Gastroesophageal sphincter (tissue), 4 donors: ENCODE measurements around the gene SLC4A4. TPM values are rescaled to one million over a fixed set of nuclear protein-coding genes. Genes with fewer than 3 reads are reported as not detected.

Experiments used
- ATAC-seq: fragments of 150-250 bp; one replicate; pipeline ENCODE4 v1.9.1; 2016; ENCODE audit warnings: mild to moderate bottlenecking, moderate library complexity
- H3K27ac ChIP-seq, 4 donors: fragments of 200-600 bp; sonication (generic) in 3 of 4; 1 replicate in 3 of 4; 2 replicates in 1 of 4; pipeline ENCODE4 v1.5.1; 2016 to 2019
- H3K27me3 ChIP-seq: fragments of 200-600 bp; sonication (generic); one replicate; pipeline ENCODE4 v1.5.1; 2019
- H3K36me3 ChIP-seq, 2 donors: fragments of 200-600 bp; sonication (generic); one replicate each; pipeline ENCODE4 v1.5.1; 2019; ENCODE audit warnings: control low read depth in 1 of 2
- H3K4me1 ChIP-seq, 3 donors: fragments of 200-600 bp; sonication (generic); 1 replicate in 2 of 3; 2 replicates in 1 of 3; pipeline ENCODE4 v1.5.1; 2016 to 2019; ENCODE audit warnings: control low read depth in 2 of 3
- H3K4me3 ChIP-seq, 2 donors: fragments of 200-600 bp; sonication (generic); one replicate each; pipeline ENCODE4 v1.5.1; 2019; ENCODE audit warnings: mild to moderate bottlenecking in 1 of 2, moderate library complexity in 1 of 2
- H3K9me3 ChIP-seq, 3 donors: fragments of 200-600 bp; sonication (generic); one replicate each; pipeline ENCODE4 v1.5.1; 2017 to 2019; ENCODE audit warnings: control low read depth in 2 of 3
- EP300 ChIP-seq: sonication (generic); formaldehyde crosslinking; IDR thresholded peaks from one replicate; pipeline ENCODE4 v1.6.1; 2017; ENCODE audit warnings: antibody characterized with exemption, mild to moderate bottlenecking
- POLR2A ChIP-seq, 2 donors: fragments of 450-650 bp; IDR thresholded peaks; one replicate each; pipeline ENCODE4 v1.6.1; 2017; ENCODE audit warnings: antibody characterized with exemption in 2 of 2, mild to moderate bottlenecking in 2 of 2, moderate library complexity in 1 of 2
- POLR2AphosphoS5 ChIP-seq: sonication (generic); formaldehyde crosslinking; IDR thresholded peaks from one replicate; pipeline ENCODE4 v1.6.1; 2017; ENCODE audit warnings: antibody characterized with exemption
- WGBS, 2 donors: methylation state at CpG; one replicate each; pipeline ENCODE4 v1.1.5; 2018; ENCODE audit warnings: low coverage in 1 of 2; 5-methylcytosine and 5-hydroxymethylcytosine counted together
- total RNA-seq, 4 donors: library from RNA; depleted of rRNA; stranded (reverse); fragments of >200 nt; gene quantifications; one replicate each; pipeline ENCODE4 v1.1.0, GENCODE V29; 2016
- TF ChIP-seq, protein P1 (sequence below), 4 experiments: fragments of 200-600 bp in 2 of 4; fragments of 450-650 bp in 2 of 4; sonication (generic) in 1 of 4; IDR thresholded peaks; one replicate each; pipeline ENCODE4 v1.5.1; 2017 to 2019; ENCODE audit warnings: antibody characterized with exemption in 4 of 4, mild to moderate bottlenecking in 2 of 4, moderate library complexity in 2 of 4

SLC4A4 gene
- total RNA-seq, 4 donors from 2014 or later: 3.2 to 5.5 (median 4.4) TPM

DNA sequence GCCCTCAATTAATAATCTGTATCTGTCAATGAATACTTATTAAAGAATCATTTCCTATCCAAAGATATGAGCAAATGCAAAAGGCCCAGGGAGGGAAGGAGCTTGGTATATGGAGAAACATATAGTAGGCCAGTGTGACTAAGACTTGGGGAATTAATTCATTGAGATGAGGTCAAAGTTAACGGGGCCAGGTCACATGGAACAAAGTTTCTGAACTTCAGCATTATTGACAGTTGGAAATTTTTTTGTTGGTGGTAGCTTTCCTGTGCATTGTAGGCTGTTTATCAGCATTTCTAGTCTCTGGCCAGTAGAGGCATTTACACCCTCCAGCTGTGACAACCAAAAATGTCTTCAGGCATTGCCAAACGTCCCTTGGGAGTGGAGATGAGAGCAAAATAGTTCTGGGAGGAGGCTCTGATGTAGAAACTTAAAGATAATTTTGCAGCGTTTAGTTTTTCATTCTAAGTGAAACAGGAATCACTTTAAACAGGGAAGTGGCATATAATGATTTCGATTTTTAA is 202.0 kb downstream of the SLC4A4 start:
- Histone ChIP-seq H3K9me3 (no peaks in the 10 kb centered on the region), H3K4me1 (no peaks in the 10 kb centered on the region), H3K36me3 (no peaks in the 10 kb centered on the region), H3K27me3 (no peaks in the 10 kb centered on the region), H3K4me3 (no peak overlapping the region), H3K27ac (no peak overlapping the region)
- WGBS, 2 donors: 42 to 64% methylated on average over 2 to 4 of the region's 4 CpGs
- no peak for ATAC-seq
- TF ChIP-seq, protein P1, sequence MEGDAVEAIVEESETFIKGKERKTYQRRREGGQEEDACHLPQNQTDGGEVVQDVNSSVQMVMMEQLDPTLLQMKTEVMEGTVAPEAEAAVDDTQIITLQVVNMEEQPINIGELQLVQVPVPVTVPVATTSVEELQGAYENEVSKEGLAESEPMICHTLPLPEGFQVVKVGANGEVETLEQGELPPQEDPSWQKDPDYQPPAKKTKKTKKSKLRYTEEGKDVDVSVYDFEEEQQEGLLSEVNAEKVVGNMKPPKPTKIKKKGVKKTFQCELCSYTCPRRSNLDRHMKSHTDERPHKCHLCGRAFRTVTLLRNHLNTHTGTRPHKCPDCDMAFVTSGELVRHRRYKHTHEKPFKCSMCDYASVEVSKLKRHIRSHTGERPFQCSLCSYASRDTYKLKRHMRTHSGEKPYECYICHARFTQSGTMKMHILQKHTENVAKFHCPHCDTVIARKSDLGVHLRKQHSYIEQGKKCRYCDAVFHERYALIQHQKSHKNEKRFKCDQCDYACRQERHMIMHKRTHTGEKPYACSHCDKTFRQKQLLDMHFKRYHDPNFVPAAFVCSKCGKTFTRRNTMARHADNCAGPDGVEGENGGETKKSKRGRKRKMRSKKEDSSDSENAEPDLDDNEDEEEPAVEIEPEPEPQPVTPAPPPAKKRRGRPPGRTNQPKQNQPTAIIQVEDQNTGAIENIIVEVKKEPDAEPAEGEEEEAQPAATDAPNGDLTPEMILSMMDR (IDR thresholded peaks at IDR 0.05): no peak
- TF ChIP-seq EP300: no peak
- TF ChIP-seq POLR2A (IDR thresholded peaks at IDR 0.05): no peak
- no peak for TF ChIP-seq POLR2AphosphoS5

DNA sequence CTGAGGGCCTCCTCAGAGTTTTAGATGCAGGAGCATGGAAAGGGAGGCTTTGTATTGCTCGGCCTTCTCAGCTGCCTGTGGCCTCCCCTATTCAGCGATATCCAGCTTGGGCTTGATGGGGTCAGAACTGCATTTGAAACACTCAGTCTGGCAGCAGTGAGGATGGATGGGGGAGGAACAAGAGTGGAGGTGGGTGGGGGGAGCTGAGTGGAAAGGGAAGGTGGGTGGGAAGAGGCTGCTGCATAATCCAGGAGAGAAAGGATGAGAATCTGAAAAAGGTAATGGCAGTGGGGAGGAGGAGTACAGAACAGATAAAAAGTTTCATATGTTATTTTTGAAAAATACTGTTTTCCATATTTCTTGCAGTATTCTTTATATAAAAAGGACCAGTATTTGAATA is 202.7 kb downstream of the SLC4A4 start:
- ATAC-seq: no peak
- WGBS, 2 donors: 84% methylated on average over 2 of the region's 2 CpGs; no CpG with 5 or more reads in 1 of the 2 donors
- no peak overlapping the region for H3K4me3 ChIP-seq

DNA sequence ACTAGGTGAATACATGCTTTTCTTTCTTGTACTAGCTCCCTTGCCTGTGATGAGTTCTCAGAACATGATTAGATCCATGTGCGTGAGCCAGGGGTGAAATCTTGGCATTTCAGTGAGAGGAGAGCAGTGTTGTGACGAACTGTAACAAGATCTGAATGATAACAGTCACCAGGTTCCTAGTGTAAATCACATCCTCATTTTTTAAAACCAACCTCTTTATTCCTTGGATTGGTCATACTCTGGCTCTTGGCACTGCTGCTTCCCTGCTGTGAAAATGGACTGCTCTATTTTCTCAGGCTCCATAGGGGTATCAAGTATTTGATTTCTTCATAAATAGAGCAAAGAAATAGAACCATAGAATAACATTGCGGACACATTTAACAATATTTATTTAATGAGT is 206.3 kb downstream of the SLC4A4 start:
- Histone ChIP-seq H3K27ac (no peak overlapping the region), H3K4me1 (peaks cover 0 to 4% (median 0%) of the 10 kb centered on the region in 3 donors), H3K27me3 (no peaks in the 10 kb centered on the region), H3K36me3 (no peaks in the 10 kb centered on the region), H3K9me3 (no peaks in the 10 kb centered on the region), H3K4me3 (no peak overlapping the region)
- TF ChIP-seq, protein P1 (IDR thresholded peaks at IDR 0.05): no peak
- TF ChIP-seq POLR2A (IDR thresholded peaks at IDR 0.05): no peak
- 54 to 55% methylated on average over 3 of the region's 3 CpGs for WGBS, 2 donors
- ATAC-seq: no peak

More for the DNA sequence above, 202.7 kb downstream of the SLC4A4 start:
- Histone ChIP-seq H3K27me3 (no peaks in the 10 kb centered on the region), H3K27ac (no peak overlapping the region), H3K36me3 (no peaks in the 10 kb centered on the region), H3K4me1 (no peaks in the 10 kb centered on the region), H3K9me3 (no peaks in the 10 kb centered on the region)
- TF ChIP-seq, protein P1 (IDR thresholded peaks at IDR 0.05): no peak
- TF ChIP-seq POLR2AphosphoS5 (no peak), EP300 (no peak), POLR2A (IDR thresholded peaks at IDR 0.05) (no peak)

DNA sequence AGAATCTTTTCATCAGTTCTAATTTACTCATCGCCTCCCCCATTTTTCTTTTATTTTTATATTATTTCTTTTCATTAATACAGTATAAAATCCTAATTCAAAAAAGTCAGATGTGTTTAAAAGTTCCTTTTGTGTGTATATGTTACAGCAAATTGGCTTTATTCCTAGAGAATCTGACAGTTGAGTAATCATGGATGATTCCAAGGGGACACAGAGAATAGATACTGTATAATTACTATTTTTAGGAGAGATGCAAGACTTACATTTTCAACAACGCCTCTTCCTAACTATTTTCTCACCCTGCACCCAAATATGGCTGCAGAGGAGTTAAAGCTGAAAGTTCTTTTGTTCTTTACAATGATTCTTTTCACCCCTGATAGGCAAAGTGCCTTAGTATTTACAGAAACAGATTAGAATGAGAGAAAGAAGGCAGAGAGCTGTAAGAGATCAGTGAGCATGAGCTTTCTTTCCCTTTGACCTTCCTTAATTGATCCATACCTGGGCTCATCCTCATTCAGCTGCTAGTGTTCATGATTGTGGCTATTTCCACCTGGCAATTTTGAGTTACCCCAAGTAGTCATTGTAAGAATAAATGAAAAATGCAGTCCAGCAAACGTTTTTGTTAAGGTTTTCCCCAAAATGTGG is 210.8 kb downstream of the SLC4A4 start:
- no peak overlapping the region for H3K27ac ChIP-seq
- H3K4me1 ChIP-seq: peaks cover 0 to 4% (median 0%) of the 10 kb centered on the region in 3 donors
- H3K4me3 ChIP-seq: no peak overlapping the region
- TF ChIP-seq POLR2AphosphoS5 (no peak), POLR2A (IDR thresholded peaks at IDR 0.05) (no peak), EP300 (no peak)
- TF ChIP-seq, protein P1 (IDR thresholded peaks at IDR 0.05): no peak
- no peaks in the 10 kb centered on the region for H3K9me3 ChIP-seq
- 26 to 52% methylated on average over 2 to 3 of the region's 3 CpGs for whole genome bisulfite sequencing, 2 donors
- ATAC-seq: no peak
- no peaks in the 10 kb centered on the region for H3K27me3 ChIP-seq
- H3K36me3 ChIP-seq: no peaks in the 10 kb centered on the region
